ENCODE measurements around the gene CNTNAP5. TPM values are rescaled to one million over a fixed set of nuclear protein-coding genes. Genes with fewer than 3 reads are reported as not detected.

Gene CNTNAP5
- total RNA-seq, 1 experiment from 2014 or later, result 0.48 TPM

DNA sequence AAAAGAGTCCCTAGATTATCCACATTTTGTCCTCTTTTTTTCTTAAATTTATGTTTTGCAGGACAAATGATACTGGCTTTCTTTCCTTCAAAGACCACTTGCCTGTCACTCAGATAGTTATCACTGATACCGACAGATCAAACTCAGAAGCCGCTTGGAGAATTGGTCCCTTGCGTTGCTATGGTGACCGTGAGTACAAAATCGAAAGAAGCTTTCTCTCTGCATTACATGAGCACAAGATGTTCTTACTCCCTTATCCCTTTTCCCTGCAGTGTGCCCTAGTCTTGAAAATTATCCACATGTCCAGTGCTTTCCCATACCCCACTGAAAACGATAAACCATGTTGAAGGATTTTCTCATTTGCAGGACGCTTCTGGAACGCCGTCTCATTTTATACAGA lies 738.5 kb downstream of the CNTNAP5 start:
- Histone ChIP-seq H3K23me2 (ENCODE audit: insufficient read length, low read depth, low read length, poor library complexity, severe bottlenecking) (no peaks in the 10 kb centered on the region), H2BK5ac (ENCODE audit: insufficient read length, low read length) (no peak overlapping the region), H2BK12ac (ENCODE audit: insufficient read length, low read depth, low read length) (no peak overlapping the region), H3K4ac (ENCODE audit: low read depth, low read length) (no peak overlapping the region), H4K8ac (replicated peaks; ENCODE audit: insufficient read length, low read depth, low read length) (no peak overlapping the region), H3K27me3 (ENCODE audit: insufficient read depth, low read length) (no peaks in the 10 kb centered on the region), H2BK20ac (ENCODE audit: low read depth, low read length, poor library complexity, severe bottlenecking) (no peak overlapping the region), H3K56ac (ENCODE audit: insufficient read length, low read depth, low read length) (no peak overlapping the region), H3K9me3 (ENCODE audit: control insufficient read depth, low read depth, low read length) (no peaks in the 10 kb centered on the region), H3K9ac (ENCODE audit: extremely low read depth, insufficient read length, low read length) (no peak overlapping the region), H3K27ac (ENCODE audit: insufficient read length, low read depth, low read length) (no peak overlapping the region), H2AK5ac (ENCODE audit: insufficient read length, low read length) (no peak overlapping the region), H3T11ph (ENCODE audit: low read length) (no peak overlapping the region), H2AFZ (ENCODE audit: low read length) (no peak overlapping the region), H3K4me1 (ENCODE audit: insufficient read depth, low read length) (no peaks in the 10 kb centered on the region), H3K18ac (ENCODE audit: insufficient read length, low read depth, low read length) (no peak overlapping the region), H4K5ac (ENCODE audit: insufficient read length, low read depth, low read length) (no peak overlapping the region), H4K91ac (ENCODE audit: insufficient read length, low read depth, low read length) (no peak overlapping the region), H3K79me1 (ENCODE audit: insufficient read depth, low read depth, low read length, poor library complexity, severe bottlenecking) (no peaks in the 10 kb centered on the region), H2BK15ac (ENCODE audit: low read depth, low read length) (no peak overlapping the region), H4K20me1 (ENCODE audit: control insufficient read depth, insufficient read depth, insufficient read length) (no peaks in the 10 kb centered on the region), H3K23ac (ENCODE audit: insufficient read length, low read depth, low read length) (no peak overlapping the region), H2BK120ac (ENCODE audit: low read depth, low read length, poor library complexity, severe bottlenecking) (no peak overlapping the region), H3K79me2 (ENCODE audit: insufficient read depth, low read length) (no peaks in the 10 kb centered on the region), H3K4me2 (ENCODE audit: insufficient read depth, insufficient read length, low read length) (no peak overlapping the region), H3K14ac (ENCODE audit: insufficient read depth, low read length) (no peak overlapping the region)
- DNase-seq, result no peak
- H3K4me1 Mint-ChIP-seq, result no peaks in the 10 kb centered on the region
- H3K27me3 Mint-ChIP-seq (ENCODE audit: low read depth), result no peaks in the 10 kb centered on the region
- no CpG with 5 or more reads among the region's 9 CpGs for WGBS (ENCODE audit: extremely low coverage, insufficient read length, low lambda C conversion rate)
- H3K27ac Mint-ChIP-seq, result no peak overlapping the region; a peak in 1 of 7 replicates
- no peaks in the 10 kb centered on the region for H3K9me3 Mint-ChIP-seq
- H3K4me3 Mint-ChIP-seq, result no peak overlapping the region
- no peak for TF ChIP-seq CTCF (conservative IDR thresholded peaks at IDR 0.05)
- H3K36me3 Mint-ChIP-seq (ENCODE audit: insufficient read depth in 1 of 3, low read depth in 3 of 3), result no peaks in the 10 kb centered on the region
